Suprapubic skin (tissue), 4 donors: ENCODE results near the gene SIX3. TPM values are rescaled to one million over a fixed set of nuclear protein-coding genes. Genes with fewer than 3 reads are reported as not detected.

Source experiments
- DNase-seq, 2 donors: peaks; one replicate each; pipeline ENCODE4 v3.0.0-alpha.2; 2019; ENCODE audit warnings: low spot score in 2 of 2
- H3K27ac ChIP-seq: fragments of 200-600 bp; sonication (generic); one replicate; pipeline ENCODE4 v1.5.1; 2019
- H3K27me3 ChIP-seq: fragments of 200-600 bp; sonication (generic); one replicate; pipeline ENCODE4 v1.5.1; 2019
- H3K36me3 ChIP-seq: fragments of 200-600 bp; sonication (generic); one replicate; pipeline ENCODE4 v1.5.1; 2019
- H3K4me1 ChIP-seq: fragments of 200-600 bp; sonication (generic); one replicate; pipeline ENCODE4 v1.5.1; 2019
- H3K4me3 ChIP-seq: fragments of 200-600 bp; sonication (generic); one replicate; pipeline ENCODE4 v1.5.1; 2019; ENCODE audit warnings: mild to moderate bottlenecking
- H3K9me3 ChIP-seq: fragments of 200-600 bp; sonication (generic); one replicate; pipeline ENCODE4 v1.5.1; 2019
- CTCF ChIP-seq, 2 donors: fragments of 200-600 bp in 1 of 2; fragments of 450-650 bp in 1 of 2; sonication (generic) in 1 of 2; IDR thresholded peaks; one replicate each; pipeline ENCODE4 v1.5.1; 2016 to 2019; ENCODE audit warnings: antibody characterized with exemption in 2 of 2, mild to moderate bottlenecking in 1 of 2, moderate library complexity in 1 of 2
- EP300 ChIP-seq: sonication (generic); formaldehyde crosslinking; IDR thresholded peaks from one replicate; pipeline ENCODE4 v1.6.1; 2017; ENCODE audit warnings: antibody characterized with exemption
- POLR2A ChIP-seq, 2 donors: fragments of 450-650 bp; IDR thresholded peaks; one replicate each; pipeline ENCODE4 v1.6.1; 2017; ENCODE audit warnings: antibody characterized with exemption in 2 of 2, mild to moderate bottlenecking in 2 of 2, moderate library complexity in 2 of 2
- POLR2AphosphoS5 ChIP-seq, 3 donors: sonication (generic); formaldehyde crosslinking; IDR thresholded peaks; one replicate each; pipeline ENCODE4 v1.6.1; 2017; ENCODE audit warnings: antibody characterized with exemption in 3 of 3
- WGBS: methylation state at CpG from one replicate; pipeline ENCODE4 v1.1.5; 2018; 5-methylcytosine and 5-hydroxymethylcytosine counted together
- total RNA-seq, 4 donors: library from RNA; depleted of rRNA; stranded (reverse); fragments of >200 nt; gene quantifications; one replicate each; pipeline ENCODE4 v1.1.0, GENCODE V29; 2016

SIX3 gene
- total RNA-seq, 4 donors from 2014 or later = 0.38 TPM; not detected in 3

DNA sequence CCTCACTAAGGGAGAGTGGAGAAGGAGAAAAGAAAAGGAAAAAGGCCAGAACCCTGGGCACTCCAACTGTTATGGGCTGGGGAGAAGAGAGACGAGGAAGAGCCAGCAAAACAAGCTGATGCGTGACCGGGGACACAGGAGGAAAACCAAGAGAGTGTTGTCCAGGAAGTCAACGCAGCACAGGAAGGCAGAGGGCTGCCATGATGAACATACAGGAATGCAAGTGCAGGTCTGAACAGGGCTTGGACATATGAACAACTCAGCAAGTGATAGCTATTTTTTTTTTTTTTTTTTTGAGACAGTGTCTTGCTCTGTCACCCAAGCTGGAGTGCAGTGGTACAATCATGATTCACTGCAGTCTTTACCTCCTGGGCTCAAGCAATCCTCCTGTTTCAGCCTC lies 28.4 kb downstream of the SIX3 start:
- TF ChIP-seq POLR2AphosphoS5 (IDR thresholded peaks at IDR 0.05) = no peak
- TF ChIP-seq POLR2A (IDR thresholded peaks at IDR 0.05) = no peak
- no peak for TF ChIP-seq CTCF (IDR thresholded peaks at IDR 0.05)
- no peak for TF ChIP-seq EP300
- Histone ChIP-seq H3K4me1 (peaks cover 7% of the 10 kb centered on the region), H3K36me3 (no peaks in the 10 kb centered on the region), H3K9me3 (no peaks in the 10 kb centered on the region), H3K4me3 (no peak overlapping the region), H3K27ac (no peak overlapping the region), H3K27me3 (peaks cover 15% of the 10 kb centered on the region)
- 72% methylated on average over 4 of the region's 4 CpGs for WGBS
- peak in 1 of 2 donors; percentile 20 for DNase-seq

DNA sequence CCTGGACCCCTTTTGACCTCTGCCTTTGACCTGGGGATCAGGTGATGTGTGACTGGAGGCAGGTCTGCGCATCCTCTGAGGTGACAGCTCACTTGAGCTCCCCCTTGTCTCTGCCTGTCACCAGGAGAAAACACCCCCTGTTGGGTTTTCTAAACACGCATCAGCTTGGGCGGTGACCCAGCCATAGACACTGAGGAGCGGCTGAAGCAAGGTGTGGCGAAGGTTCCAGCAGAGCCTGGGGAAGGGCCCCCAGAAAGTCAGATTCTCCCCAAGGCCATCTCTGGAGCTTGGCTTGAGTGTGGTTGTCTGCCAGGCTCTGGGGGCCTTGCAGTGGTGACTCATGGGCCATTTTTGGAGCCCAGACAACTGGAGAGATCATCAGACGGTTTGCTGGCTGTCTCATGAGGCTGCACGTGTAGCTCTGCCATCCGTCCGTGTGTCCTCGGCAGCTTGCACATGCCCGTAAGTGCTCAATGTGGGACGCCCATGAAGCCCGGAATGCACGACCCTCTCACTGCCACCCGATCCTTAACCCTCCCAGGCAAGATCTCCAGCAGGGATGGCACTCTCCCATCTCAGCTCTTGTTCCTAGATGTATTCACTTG lies 29.4 kb downstream of the SIX3 start:
- no peaks in the 10 kb centered on the region for H3K4me1 ChIP-seq
- H3K27me3 ChIP-seq = peaks cover 17% of the 10 kb centered on the region
- no peaks in the 10 kb centered on the region for H3K36me3 ChIP-seq
- no peaks in the 10 kb centered on the region for H3K9me3 ChIP-seq
- peak in 1 of 2 donors; percentile 55 for DNase-seq
- H3K27ac ChIP-seq = no peak overlapping the region
- no peak for TF ChIP-seq CTCF (IDR thresholded peaks at IDR 0.05)
- TF ChIP-seq POLR2AphosphoS5 (IDR thresholded peaks at IDR 0.05) = no peak
- no peak for TF ChIP-seq EP300
- TF ChIP-seq POLR2A (IDR thresholded peaks at IDR 0.05) = no peak
- H3K4me3 ChIP-seq = no peak overlapping the region
- 81% methylated on average over 14 of the region's 15 CpGs for WGBS

DNA sequence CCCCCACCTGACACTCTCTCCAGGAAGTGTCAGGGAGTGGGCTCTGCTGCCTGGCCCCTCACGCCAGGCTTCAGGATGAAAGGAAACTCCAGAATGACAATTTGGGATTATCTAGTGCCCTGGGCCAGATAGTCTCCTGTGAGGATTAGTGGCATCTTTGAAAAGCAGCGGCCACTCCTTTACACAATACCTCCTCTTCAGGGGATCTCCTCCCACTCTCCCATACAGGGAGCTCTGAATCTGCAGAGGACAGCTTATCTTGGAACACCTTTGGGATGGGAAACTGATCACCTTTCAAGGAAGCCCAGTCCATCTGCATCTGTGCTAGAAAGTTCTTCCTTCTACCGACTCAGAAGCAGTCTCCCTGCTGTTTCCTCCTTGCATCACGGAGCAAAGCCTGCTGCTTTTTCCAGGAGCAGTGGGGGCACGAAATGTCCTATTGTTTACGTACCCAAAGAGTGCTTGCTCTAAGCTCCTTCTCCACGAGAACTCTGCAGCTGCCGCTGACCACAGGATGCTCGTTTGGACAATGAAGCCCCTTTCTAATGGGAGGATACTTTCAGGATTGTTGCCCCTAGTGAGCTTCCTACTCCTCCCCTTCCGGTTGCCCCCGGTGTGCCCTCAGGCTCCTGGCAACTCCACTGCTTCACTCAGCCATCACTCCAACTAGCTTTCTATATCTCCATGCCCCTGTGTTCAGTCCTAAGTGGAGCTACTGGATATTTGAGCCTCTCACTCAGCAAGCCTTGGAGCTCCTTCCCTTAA lies 31.5 kb downstream of the SIX3 start:
- no peak for TF ChIP-seq POLR2AphosphoS5 (IDR thresholded peaks at IDR 0.05)
- no peak for TF ChIP-seq POLR2A (IDR thresholded peaks at IDR 0.05)
- no peak for TF ChIP-seq CTCF (IDR thresholded peaks at IDR 0.05)
- no peak for TF ChIP-seq EP300
- 38% methylated on average over 11 of the region's 11 CpGs for WGBS
- DNase-seq = peak in 1 of 2 donors; percentile 26
- Histone ChIP-seq H3K27ac (no peak overlapping the region), H3K4me3 (no peak overlapping the region), H3K27me3 (peaks cover 26% of the 10 kb centered on the region), H3K36me3 (no peaks in the 10 kb centered on the region), H3K9me3 (no peaks in the 10 kb centered on the region), H3K4me1 (no peaks in the 10 kb centered on the region)

- no peaks in the 10 kb centered on the region for H3K36me3 ChIP-seq
- no peaks in the 10 kb centered on the region for H3K4me1 ChIP-seq
- H3K4me3 ChIP-seq = no peak overlapping the region
- TF ChIP-seq POLR2A (IDR thresholded peaks at IDR 0.05) (no peak), POLR2AphosphoS5 (IDR thresholded peaks at IDR 0.05) (no peak), CTCF (IDR thresholded peaks at IDR 0.05) (peak in 1 of 2 donors; percentile 23), EP300 (no peak)
- no peak overlapping the region for H3K27ac ChIP-seq
- DNase-seq = peak in 1 of 2 donors; percentile 8
- WGBS = 58% methylated on average over 5 of the region's 6 CpGs
- H3K27me3 ChIP-seq = peaks cover 26% of the 10 kb centered on the region
- no peaks in the 10 kb centered on the region for H3K9me3 ChIP-seq
Measured at GRCh38 chr2:44974064-44974715, 32.7 kb downstream of the SIX3 start.
